Osteoblast (primary cell): ENCODE data around the gene DUSP9. TPM values are rescaled to one million over a fixed set of nuclear protein-coding genes. Genes with fewer than 3 reads are reported as not detected.
A peak's percentile ranks its signal among the peaks of the same experiment; 100 is the strongest.

Experiments
- DNase-seq: peaks from one replicate; pipeline ENCODE4 v3.0.0; 2011; ENCODE audit warnings: low spot score, mixed read lengths; ENCODE audit not compliant: insufficient read length; ENCODE audit errors: missing footprints
- H2AFZ ChIP-seq: 2 replicates; pipeline ENCODE4 v1.6.0; 2011; ENCODE audit warnings: mild to moderate bottlenecking, low read length
- H3K27ac ChIP-seq: 2 replicates; pipeline ENCODE4 v1.5.1; 2011; ENCODE audit warnings: mild to moderate bottlenecking, low read depth, low read length, moderate library complexity
- H3K27me3 ChIP-seq: 2 replicates; pipeline ENCODE4 v1.6.0; 2012; ENCODE audit warnings: mild to moderate bottlenecking, control low read depth, inconsistent platforms, low read length, moderate library complexity; ENCODE audit not compliant: insufficient read depth
- H3K36me3 ChIP-seq: 2 replicates; pipeline ENCODE4 v1.5.1; 2011; ENCODE audit warnings: mild to moderate bottlenecking, low read length, control low read depth, moderate library complexity; ENCODE audit not compliant: insufficient read depth
- H3K4me1 ChIP-seq: 2 replicates; pipeline ENCODE4 v1.5.1; 2011; ENCODE audit warnings: mild to moderate bottlenecking, low read length, control low read depth, moderate library complexity; ENCODE audit not compliant: insufficient read depth
- H3K4me2 ChIP-seq: 2 replicates; pipeline ENCODE4 v1.6.0; 2011; ENCODE audit warnings: mild to moderate bottlenecking, low read length; ENCODE audit not compliant: insufficient read depth
- H3K4me3 ChIP-seq: fragments of 200-600 bp; sonication (generic); 3 replicates; pipeline ENCODE4 v1.5.1; 2012; ENCODE audit warnings: mild to moderate bottlenecking, low read length, inconsistent platforms; ENCODE audit not compliant: insufficient read depth
- H3K79me2 ChIP-seq: 2 replicates; pipeline ENCODE4 v1.6.0; 2012; ENCODE audit warnings: mild to moderate bottlenecking, low read length, control low read depth, inconsistent platforms; ENCODE audit not compliant: insufficient read depth
- H3K9me3 ChIP-seq: 2 replicates; pipeline ENCODE4 v1.5.1; 2011; ENCODE audit warnings: low read depth, low read length, control low read depth
- H4K20me1 ChIP-seq: 2 replicates; pipeline ENCODE4 v1.6.0; 2012; ENCODE audit warnings: mild to moderate bottlenecking, low read length, control low read depth; ENCODE audit not compliant: insufficient read depth
- total RNA-seq: library from RNA; depleted of rRNA; stranded (reverse); fragments of >200 nt; gene quantifications from 2 replicates; pipeline ENCODE4 v1.2.3, GENCODE V29; 2012
- TF ChIP-seq, protein P1 (sequence below): IDR thresholded peaks from 2 replicates; pipeline ENCODE4 v1.5.1; 2011; ENCODE audit warnings: mild to moderate bottlenecking, low read depth, low read length, moderate library complexity; ENCODE audit errors: extremely low read depth

Gene DUSP9
- total RNA-seq, 1 donor: under 0.01 TPM

GRCh38 chrX:153608806-153609205 lies 38.2 kb upstream of the DUSP9 start:
- H3K4me1 ChIP-seq: peaks cover 13% of the 10 kb centered on the region
- no peaks in the 10 kb centered on the region for H3K9me3 ChIP-seq
- H4K20me1 ChIP-seq: no peaks in the 10 kb centered on the region
- DNase-seq: peak; percentile 62
- no peak overlapping the region for H3K4me3 ChIP-seq
- no peak overlapping the region for H2AFZ ChIP-seq
- H3K79me2 ChIP-seq: no peaks in the 10 kb centered on the region
- peaks cover 22% of the 10 kb centered on the region for H3K27me3 ChIP-seq
- no peaks in the 10 kb centered on the region for H3K36me3 ChIP-seq
- TF ChIP-seq, protein P1, sequence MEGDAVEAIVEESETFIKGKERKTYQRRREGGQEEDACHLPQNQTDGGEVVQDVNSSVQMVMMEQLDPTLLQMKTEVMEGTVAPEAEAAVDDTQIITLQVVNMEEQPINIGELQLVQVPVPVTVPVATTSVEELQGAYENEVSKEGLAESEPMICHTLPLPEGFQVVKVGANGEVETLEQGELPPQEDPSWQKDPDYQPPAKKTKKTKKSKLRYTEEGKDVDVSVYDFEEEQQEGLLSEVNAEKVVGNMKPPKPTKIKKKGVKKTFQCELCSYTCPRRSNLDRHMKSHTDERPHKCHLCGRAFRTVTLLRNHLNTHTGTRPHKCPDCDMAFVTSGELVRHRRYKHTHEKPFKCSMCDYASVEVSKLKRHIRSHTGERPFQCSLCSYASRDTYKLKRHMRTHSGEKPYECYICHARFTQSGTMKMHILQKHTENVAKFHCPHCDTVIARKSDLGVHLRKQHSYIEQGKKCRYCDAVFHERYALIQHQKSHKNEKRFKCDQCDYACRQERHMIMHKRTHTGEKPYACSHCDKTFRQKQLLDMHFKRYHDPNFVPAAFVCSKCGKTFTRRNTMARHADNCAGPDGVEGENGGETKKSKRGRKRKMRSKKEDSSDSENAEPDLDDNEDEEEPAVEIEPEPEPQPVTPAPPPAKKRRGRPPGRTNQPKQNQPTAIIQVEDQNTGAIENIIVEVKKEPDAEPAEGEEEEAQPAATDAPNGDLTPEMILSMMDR: no peak
- H3K4me2 ChIP-seq: no peak overlapping the region
- no peak overlapping the region for H3K27ac ChIP-seq

GRCh38 chrX:153609917-153610835 lies 36.8 kb upstream of the DUSP9 start:
- Histone ChIP-seq H3K27ac (no peak overlapping the region), H3K9me3 (no peaks in the 10 kb centered on the region), H3K4me3 (peak overlapping the region; percentile 40), H3K4me1 (peaks cover 13% of the 10 kb centered on the region), H3K27me3 (peaks cover 32% of the 10 kb centered on the region), H3K4me2 (peak overlapping the region; percentile 34), H3K36me3 (no peaks in the 10 kb centered on the region), H4K20me1 (no peaks in the 10 kb centered on the region), H2AFZ (peak overlapping the region; percentile 15), H3K79me2 (no peaks in the 10 kb centered on the region)
- TF ChIP-seq, protein P1: peak; percentile 57
- peak; percentile 96 for DNase-seq

DNA sequence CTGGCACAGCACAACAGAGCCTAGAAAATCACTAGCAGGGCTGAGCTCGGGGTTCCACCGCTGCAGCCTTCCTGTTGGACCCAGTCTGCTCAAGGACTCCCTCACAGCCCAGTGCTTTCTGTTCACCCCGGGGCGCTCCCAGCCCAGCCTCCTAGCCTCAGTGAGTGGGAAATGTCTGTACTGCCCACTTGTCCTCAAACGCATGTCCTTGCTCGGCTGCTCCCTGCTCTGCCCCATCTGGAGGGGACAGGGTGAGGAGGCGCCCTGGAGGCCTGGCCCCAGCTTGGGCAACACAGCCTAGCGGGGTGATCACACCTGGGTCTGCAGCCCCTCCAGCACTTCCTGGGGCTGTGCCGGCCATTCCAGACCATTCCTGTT lies 36.2 kb upstream of the DUSP9 start:
- H3K4me2 ChIP-seq: no peak overlapping the region
- no peak overlapping the region for H3K4me3 ChIP-seq
- H3K4me1 ChIP-seq: peaks cover 13% of the 10 kb centered on the region
- TF ChIP-seq, protein P1: no peak
- H3K27ac ChIP-seq: no peak overlapping the region
- H3K36me3 ChIP-seq: no peaks in the 10 kb centered on the region
- no peaks in the 10 kb centered on the region for H3K79me2 ChIP-seq
- no peaks in the 10 kb centered on the region for H4K20me1 ChIP-seq
- no peaks in the 10 kb centered on the region for H3K9me3 ChIP-seq
- H3K27me3 ChIP-seq: peaks cover 34% of the 10 kb centered on the region
- DNase-seq: no peak
- H2AFZ ChIP-seq: no peak overlapping the region

- H4K20me1 ChIP-seq: no peaks in the 10 kb centered on the region
- TF ChIP-seq, protein P1: no peak
- no peak overlapping the region for H3K27ac ChIP-seq
- H3K36me3 ChIP-seq: no peaks in the 10 kb centered on the region
- peaks cover 13% of the 10 kb centered on the region for H3K4me1 ChIP-seq
- H3K9me3 ChIP-seq: no peaks in the 10 kb centered on the region
- H3K27me3 ChIP-seq: peaks cover 34% of the 10 kb centered on the region
- no peak overlapping the region for H3K4me3 ChIP-seq
- no peak overlapping the region for H3K4me2 ChIP-seq
- peak overlapping the region; percentile 56 for H2AFZ ChIP-seq
- DNase-seq: no peak
- H3K79me2 ChIP-seq: no peaks in the 10 kb centered on the region
These were observed 35.5 kb upstream of the DUSP9 start for GRCh38 chrX:153611298-153612095.
